Stimulated activated CD4-positive, alpha-beta T cell treated with anti-CD3 and anti-CD28 coated beads, Interleukin-1b, Interleukin-23, amount 100 ng/mL, for 48 hours (primary cell): ENCODE measurements around the gene TP53.
A peak's percentile ranks its signal among the peaks of the same experiment; 100 is the strongest.

Experiments used
- DNase-seq: peaks from one replicate; pipeline ENCODE4 v3.0.0-alpha.2; 2020

The TP53 gene

GRCh38 chr17:7673239-7673638, 14.1 kb downstream of the TP53 start:
- DNase-seq: peak; percentile 52

GRCh38 chr17:7668482-7668881, 18.8 kb downstream of the TP53 start:
- no peak for DNase-seq

- DNase-seq: no peak
Observed at GRCh38 chr17:7667656-7668406, 19.5 kb downstream of the TP53 start.

GRCh38 chr17:7656958-7657609, 30.2 kb downstream of the TP53 start:
- DNase-seq: no peak

- no peak for DNase-seq
Observed at GRCh38 chr17:7655541-7655840, 31.8 kb downstream of the TP53 start.

GRCh38 chr17:7654832-7655540, 32.3 kb downstream of the TP53 start:
- DNase-seq: no peak

- DNase-seq: no peak
Observed at GRCh38 chr17:7652388-7653356, 34.6 kb downstream of the TP53 start.

GRCh38 chr17:7651665-7652387, 35.5 kb downstream of the TP53 start:
- DNase-seq: no peak

- DNase-seq: no peak
Observed at GRCh38 chr17:7651097-7651664, 36.1 kb downstream of the TP53 start.

- peak; percentile 64 for DNase-seq
Observed at GRCh38 chr17:7650509-7651096, 36.7 kb downstream of the TP53 start, which contains the start of gene ATP1B2. Gene ATP1B2, plus strand, starts transcription at chr17:7650926. Its CDS starts 593 bp downstream, at chr17:7651519.

GRCh38 chr17:7647018-7647417, 40.3 kb downstream of the TP53 start:
- DNase-seq: no peak

GRCh38 chr17:7646457-7646856, 40.8 kb downstream of the TP53 start:
- no peak for DNase-seq

GRCh38 chr17:7644775-7645174, 42.5 kb downstream of the TP53 start:
- DNase-seq: no peak

GRCh38 chr17:7641635-7642034, 45.7 kb downstream of the TP53 start:
- peak; percentile 11 for DNase-seq

- no peak for DNase-seq
Observed at GRCh38 chr17:7640783-7641182, 46.5 kb downstream of the TP53 start.

- DNase-seq: no peak
Observed at GRCh38 chr17:7636163-7636562, 51.1 kb downstream of the TP53 start.

GRCh38 chr17:7634384-7634783, 52.9 kb downstream of the TP53 start:
- DNase-seq: no peak

- no peak for DNase-seq
Observed at GRCh38 chr17:7633093-7633492, 54.2 kb downstream of the TP53 start.

GRCh38 chr17:7632492-7632894, 54.8 kb downstream of the TP53 start:
- DNase-seq: peak; percentile 12

- DNase-seq: no peak
Observed at GRCh38 chr17:7631398-7632380, 55.6 kb downstream of the TP53 start.
